AG09309 (cell line): Measurements from ENCODE around the gene AAMP.
A peak's percentile ranks its signal among the peaks of the same experiment; 100 is the strongest.

Source experiments
- DNase-seq: peaks from one replicate; pipeline ENCODE4 v3.0.0-alpha.2; 2010; ENCODE audit warnings: low read depth
- H3K4me3 ChIP-seq: 2 replicates; pipeline ENCODE4 v1.5.1; 2011; ENCODE audit warnings: mild to moderate bottlenecking, low read depth, low read length, moderate library complexity; ENCODE audit not compliant: control insufficient read depth
- TF ChIP-seq, protein P1 (sequence below): IDR thresholded peaks from 2 replicates; pipeline ENCODE4 v1.5.1; 2011; ENCODE audit warnings: mild to moderate bottlenecking, low read depth, low read length, inconsistent platforms; ENCODE audit not compliant: insufficient read depth, control insufficient read depth; ENCODE audit errors: missing control alignments

AAMP gene

GRCh38 chr2:218289639-218290315 lies 19.8 kb upstream of the AAMP start:
- TF ChIP-seq, protein P1, sequence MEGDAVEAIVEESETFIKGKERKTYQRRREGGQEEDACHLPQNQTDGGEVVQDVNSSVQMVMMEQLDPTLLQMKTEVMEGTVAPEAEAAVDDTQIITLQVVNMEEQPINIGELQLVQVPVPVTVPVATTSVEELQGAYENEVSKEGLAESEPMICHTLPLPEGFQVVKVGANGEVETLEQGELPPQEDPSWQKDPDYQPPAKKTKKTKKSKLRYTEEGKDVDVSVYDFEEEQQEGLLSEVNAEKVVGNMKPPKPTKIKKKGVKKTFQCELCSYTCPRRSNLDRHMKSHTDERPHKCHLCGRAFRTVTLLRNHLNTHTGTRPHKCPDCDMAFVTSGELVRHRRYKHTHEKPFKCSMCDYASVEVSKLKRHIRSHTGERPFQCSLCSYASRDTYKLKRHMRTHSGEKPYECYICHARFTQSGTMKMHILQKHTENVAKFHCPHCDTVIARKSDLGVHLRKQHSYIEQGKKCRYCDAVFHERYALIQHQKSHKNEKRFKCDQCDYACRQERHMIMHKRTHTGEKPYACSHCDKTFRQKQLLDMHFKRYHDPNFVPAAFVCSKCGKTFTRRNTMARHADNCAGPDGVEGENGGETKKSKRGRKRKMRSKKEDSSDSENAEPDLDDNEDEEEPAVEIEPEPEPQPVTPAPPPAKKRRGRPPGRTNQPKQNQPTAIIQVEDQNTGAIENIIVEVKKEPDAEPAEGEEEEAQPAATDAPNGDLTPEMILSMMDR: no peak
- peak overlapping the region; percentile 67 for H3K4me3 ChIP-seq
- DNase-seq: no peak

DNA sequence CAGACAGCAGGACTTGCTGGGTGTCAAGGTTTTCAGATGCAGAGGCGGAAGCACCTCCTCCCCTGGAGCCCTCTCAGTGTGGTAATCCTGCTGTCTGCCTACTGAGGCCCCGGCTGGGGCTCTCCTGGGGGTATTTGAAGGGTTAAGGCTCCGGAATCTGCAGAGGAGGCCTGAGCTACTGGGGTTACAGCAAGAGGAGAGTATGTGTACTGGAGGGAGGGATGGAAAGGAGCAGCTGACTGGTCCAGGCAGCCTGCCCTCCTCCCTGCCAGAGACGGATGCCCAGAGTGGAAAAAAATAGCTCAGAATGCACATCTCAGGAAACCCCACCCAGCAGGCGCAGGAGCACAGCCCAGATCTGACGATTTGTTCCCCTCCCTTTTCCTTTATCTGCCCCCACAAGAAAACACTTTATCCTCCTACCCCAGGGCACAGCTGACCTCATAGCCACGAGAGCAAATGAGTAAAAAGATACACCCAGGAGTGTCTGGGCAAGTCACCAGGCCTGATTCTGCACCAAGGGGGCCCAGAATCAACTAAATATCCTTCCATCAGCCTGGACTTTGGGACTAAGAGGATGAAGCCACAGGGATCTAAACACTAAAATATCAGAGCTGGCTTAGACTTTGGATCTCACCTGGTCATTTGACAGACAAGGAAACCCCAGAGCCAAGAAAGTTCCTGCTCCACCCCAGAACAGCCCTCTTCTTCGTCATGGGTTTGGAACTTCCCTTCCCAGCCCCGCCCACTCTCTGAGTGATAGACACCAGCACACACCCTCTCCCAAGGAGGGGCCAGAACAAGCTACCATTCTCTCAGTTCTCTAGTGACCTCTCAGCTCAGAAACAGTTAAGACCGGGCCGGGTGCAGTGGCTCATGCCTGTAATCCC lies 16.9 kb upstream of the AAMP start:
- TF ChIP-seq, protein P1: no peak
- DNase-seq: peak; percentile 85
- H3K4me3 ChIP-seq: peak overlapping the region; percentile 43

- H3K4me3 ChIP-seq: peak overlapping the region; percentile 43
- peak; percentile 56 for DNase-seq
- TF ChIP-seq, protein P1: no peak
Measured at GRCh38 chr2:218285604-218286003, 15.7 kb upstream of the AAMP start.

DNA sequence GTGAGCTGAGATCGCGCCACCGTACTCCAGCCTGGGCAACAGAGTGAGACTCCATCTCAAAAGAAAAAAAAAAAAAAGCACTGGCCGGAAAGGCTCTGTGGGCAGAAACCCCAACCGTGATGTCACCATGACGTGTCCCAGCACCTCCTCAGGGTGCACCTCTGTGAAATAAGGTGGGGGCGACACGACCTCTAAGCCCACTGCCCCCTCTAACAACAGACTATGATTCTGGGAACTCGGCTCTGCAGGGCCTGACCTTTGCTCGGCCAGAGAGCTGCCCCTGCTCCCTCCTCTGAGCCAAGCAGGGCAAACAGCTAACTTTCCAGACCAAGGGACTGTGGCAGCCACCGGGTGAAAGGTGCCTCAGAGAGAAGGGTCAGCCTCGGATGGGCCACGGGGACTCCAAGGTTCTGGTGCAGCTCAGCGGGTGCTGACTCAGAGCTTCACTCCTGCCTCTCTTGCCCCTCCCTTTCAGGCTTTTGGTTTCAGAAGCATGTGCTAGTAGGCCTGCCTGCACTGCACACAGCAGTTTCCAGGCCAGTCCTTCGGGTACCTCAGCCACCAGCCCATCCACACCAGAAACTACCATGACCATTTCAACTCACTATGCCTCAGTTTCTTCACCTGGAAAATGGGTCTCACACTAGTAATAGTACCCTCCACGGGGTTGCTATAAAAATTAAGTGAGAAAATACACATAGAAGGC lies 14.3 kb upstream of the AAMP start:
- no peak for DNase-seq
- no peak overlapping the region for H3K4me3 ChIP-seq

GRCh38 chr2:218282173-218282991 lies 12.4 kb upstream of the AAMP start:
- TF ChIP-seq, protein P1: no peak
- DNase-seq: no peak
- H3K4me3 ChIP-seq: no peak overlapping the region

More for the DNA sequence above, 14.3 kb upstream of the AAMP start:
- TF ChIP-seq, protein P1: no peak

DNA sequence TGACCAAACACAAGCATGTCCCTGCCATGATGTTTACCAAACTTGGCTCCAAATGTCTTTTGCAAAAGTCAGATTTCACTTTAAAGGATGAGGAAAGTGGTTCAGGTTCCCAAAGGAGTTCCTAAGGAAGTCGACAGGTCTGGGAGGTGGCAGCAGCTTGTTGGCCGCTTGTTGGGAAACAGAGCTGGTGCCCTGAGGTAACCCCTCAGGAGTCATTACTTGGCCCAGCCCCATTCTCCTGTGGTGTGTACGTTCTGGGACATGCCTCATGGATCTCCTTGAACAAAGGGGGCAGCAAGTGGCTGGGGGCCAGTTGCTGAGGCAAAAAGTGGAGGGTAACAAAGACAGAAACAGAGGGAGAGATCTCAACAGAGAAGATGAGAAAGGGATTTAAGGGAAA lies 11.5 kb upstream of the AAMP start:
- H3K4me3 ChIP-seq: no peak overlapping the region
- DNase-seq: no peak

More for the DNA sequence above, 11.5 kb upstream of the AAMP start:
- TF ChIP-seq, protein P1: no peak
